Ovary (tissue), 9 donors: ENCODE data around the gene MT2A. TPM values are rescaled to one million over a fixed set of nuclear protein-coding genes. Genes with fewer than 3 reads are reported as not detected.

ENCODE experiments used
- DNase-seq, 5 donors: peaks; one replicate each; pipeline ENCODE4 v3.0.0-alpha.2; 2019 to 2020
- H3K27ac ChIP-seq, 2 donors: fragments of 200-600 bp; one replicate each; pipeline versions ENCODE4 v1.5.1 to v1.8.0; 2019 to 2022
- H3K27me3 ChIP-seq: fragments of 200-600 bp; one replicate; pipeline ENCODE4 v1.8.0; 2022
- H3K36me3 ChIP-seq: fragments of 200-600 bp; sonication (generic); one replicate; pipeline ENCODE4 v1.5.1; 2019
- H3K4me1 ChIP-seq: one replicate; pipeline ENCODE4 v1.8.1; 2013; ENCODE audit warnings: mild to moderate bottlenecking, moderate library complexity; ENCODE audit not compliant: insufficient read depth
- H3K4me3 ChIP-seq: fragments of 200-600 bp; sonication (generic); one replicate; pipeline ENCODE4 v1.5.1; 2017
- H3K9me3 ChIP-seq, 2 donors: fragments of 200-600 bp in 1 of 2; sonication (generic) in 1 of 2; one replicate each; pipeline versions ENCODE4 v1.5.1 to v1.8.1; 2013 to 2019; ENCODE audit warnings: mild to moderate bottlenecking in 1 of 2, moderate library complexity in 1 of 2
- CTCF ChIP-seq, 3 donors: fragments of 450-650 bp in 2 of 3; fragments of 200-600 bp in 1 of 3; IDR thresholded peaks; one replicate each; pipeline versions ENCODE4 v1.5.1 to v1.8.0; 2016 to 2022; ENCODE audit warnings: antibody characterized with exemption in 3 of 3, mild to moderate bottlenecking in 1 of 3
- EP300 ChIP-seq: sonication (generic); formaldehyde crosslinking; IDR thresholded peaks from one replicate; pipeline ENCODE4 v1.6.1; 2017; ENCODE audit warnings: antibody characterized with exemption
- POLR2A ChIP-seq: fragments of 450-650 bp; IDR thresholded peaks from one replicate; pipeline ENCODE4 v1.6.1; 2017; ENCODE audit warnings: antibody characterized with exemption, mild to moderate bottlenecking, moderate library complexity
- WGBS, 3 donors: extraction: QIAGEN DNeasy Blood & Tissue Kit in 1 of 3; methylation state at CpG; one replicate each; pipeline versions ENCODE4 v1.1.5 to v1.1.7; 2013 to 2017; 5-methylcytosine and 5-hydroxymethylcytosine counted together
- intact Hi-C, 4 donors: fragments of 100-400 bp; cut with DNase I; formaldehyde crosslinking; loops; one replicate each; pipeline versions ENCODE4 v1.11.0 to v1.15.1; 2022 to 2023
- polyA plus RNA-seq, 2 donors: library from polyadenylated mRNA; stranded (reverse); fragments of 200-250 nt in 1 of 2; fragments of 350-450 nt in 1 of 2; fragmentation: Illumina TruSeq in 1 of 2; extraction: RNeasy Lipid Tissue Mini Kit (QIAGEN cat#74804) in 1 of 2; gene quantifications; one replicate each; pipeline ENCODE4 v1.2.3, GENCODE V29; 2013 to 2014
- total RNA-seq, 7 donors: library from RNA; depleted of rRNA in 2 of 7; stranded (reverse); fragments of >200 nt in 2 of 7; fragmentation: NEBNext Ultra II Directional in 3 of 7; extraction: Animal tissue kit (Norgen Biotek cat#: 25700) in 3 of 7; gene quantifications; one replicate each; pipeline versions ENCODE4 v1.1.0 to v1.2.4, GENCODE V29; 2016 to 2023
- donor health status: DM: no; HTN: no; CAD: no; lungs with moderate emphysema.
- donor health status: DM: no; HTN: no; CAD: no.
- donor health status: Bipolar disorder and iron deficiency.
- donor health status: DM: yes; HTN: yes; CAD: no.
- donor health status: DM: no; HTN: no; CAD: no.
- donor health status: DM: yes; HTN: yes; CAD: no.

The MT2A gene
- total and polyA plus RNA-seq, 9 donors: 16.1 to 679 (median 136) TPM

GRCh38 chr16:56658327-56658875 lies 50.0 kb downstream of the MT2A start:
- H3K9me3 ChIP-seq: no peaks in the 10 kb centered on the region
- intact Hi-C loops: no loop called here
- no peaks in the 10 kb centered on the region for H3K4me1 ChIP-seq
- WGBS, 3 donors: 17 to 24% (median 20%) methylated on average over 10 of the region's 10 CpGs
- no peaks in the 10 kb centered on the region for H3K27me3 ChIP-seq
- peak overlapping the region; percentile 35 for H3K4me3 ChIP-seq
- H3K27ac ChIP-seq: no peak overlapping the region
- H3K36me3 ChIP-seq: no peaks in the 10 kb centered on the region
- TF ChIP-seq EP300: no peak
- no peak for TF ChIP-seq CTCF (IDR thresholded peaks at IDR 0.05)
- no peak for TF ChIP-seq POLR2A
- peak in 1 of 5 donors; percentile 37 for DNase-seq

Other genes starting within 250 kb of the MT2A start
- gene AMFR, start 183.0 kb upstream of the MT2A start, total RNA-seq: 100 to 1,000 TPM; 103 to 130 (median 116) TPM
- 10 to 100 TPM; 94.1 to 97.8 TPM for gene AMFR, start 183.0 kb upstream of the MT2A start, polyA plus RNA-seq
- 100 to 1,000 TPM in 5 of 7 donors, 10 to 100 TPM in 2; 46.0 to 163 (median 130) TPM for gene NUDT21, start 157.3 kb upstream of the MT2A start, total RNA-seq
- 10 to 100 TPM; 40.8 to 64.7 TPM for gene NUDT21, start 157.3 kb upstream of the MT2A start, polyA plus RNA-seq
- 10 to 100 TPM in 6 of 7 donors, 1 to 10 TPM in 1; 8.1 to 45.2 (median 28.9) TPM for gene OGFOD1, start 157.0 kb upstream of the MT2A start, total RNA-seq
- gene OGFOD1, start 157.0 kb upstream of the MT2A start, polyA plus RNA-seq: 10 to 100 TPM; 12.2 to 36.4 TPM
- gene BBS2, start 88.6 kb upstream of the MT2A start, total RNA-seq: 10 to 100 TPM; 50.4 to 86.2 (median 67.1) TPM
- gene BBS2, start 88.6 kb upstream of the MT2A start, polyA plus RNA-seq: 10 to 100 TPM; 47.9 to 81.0 TPM
- not detected for gene MT4, start 43.5 kb upstream of the MT2A start, total RNA-seq
- not detected for gene MT4, start 43.5 kb upstream of the MT2A start, polyA plus RNA-seq
- gene MT3, start 19.1 kb upstream of the MT2A start, total RNA-seq: 1 to 10 TPM in 3 of 7 donors, under 1 TPM in 1, not detected in 3; 0.53 to 4.8 (median 1.5) TPM
- gene MT3, start 19.1 kb upstream of the MT2A start, polyA plus RNA-seq: 1 to 10 TPM in 1 of 2 donors, under 1 TPM in 1; 0.68 to 1.6 TPM
- 100 to 1,000 TPM in 3 of 7 donors, 10 to 100 TPM in 4; 16.1 to 867 (median 65.3) TPM for gene MT1E, start 17.2 kb downstream of the MT2A start, total RNA-seq
- 10 to 100 TPM; 65.1 to 93.4 TPM for gene MT1E, start 17.2 kb downstream of the MT2A start, polyA plus RNA-seq
- 10 to 100 TPM in 2 of 7 donors, 1 to 10 TPM in 4, under 1 TPM in 1; 0.66 to 23.2 (median 7.4) TPM for gene MT1M, start 24.1 kb downstream of the MT2A start, total RNA-seq
- gene MT1M, start 24.1 kb downstream of the MT2A start, polyA plus RNA-seq: 1 to 10 TPM; 1.4 to 7.9 TPM
- 10 to 100 TPM in 2 of 7 donors, 1 to 10 TPM in 4, not detected in 1; 1.3 to 61.0 (median 7.4) TPM for gene MT1A, start 30.1 kb downstream of the MT2A start, total RNA-seq
- gene MT1A, start 30.1 kb downstream of the MT2A start, polyA plus RNA-seq: 10 to 100 TPM in 1 of 2 donors, 1 to 10 TPM in 1; 1.3 to 13.8 TPM
- gene MT1B, start 43.3 kb downstream of the MT2A start, total RNA-seq: not detected
- not detected for gene MT1B, start 43.3 kb downstream of the MT2A start, polyA plus RNA-seq
- gene MT1F, start 49.4 kb downstream of the MT2A start, total RNA-seq: 10 to 100 TPM in 1 of 7 donors, 1 to 10 TPM in 4, under 1 TPM in 1, not detected in 1; 0.73 to 76.3 (median 2.6) TPM
- 1 to 10 TPM; 3.6 to 4.6 TPM for gene MT1F, start 49.4 kb downstream of the MT2A start, polyA plus RNA-seq
- 1 to 10 TPM in 4 of 7 donors, not detected in 3; 1.0 to 6.9 (median 4.8) TPM for gene MT1G, start 59.5 kb downstream of the MT2A start, total RNA-seq
- 1 to 10 TPM in 1 of 2 donors, under 1 TPM in 1; 1.00 to 3.3 TPM for gene MT1G, start 59.5 kb downstream of the MT2A start, polyA plus RNA-seq
- gene MT1H, start 61.2 kb downstream of the MT2A start, total RNA-seq: under 1 TPM in 1 of 7 donors, not detected in 6; 0.79 TPM
- not detected for gene MT1H, start 61.2 kb downstream of the MT2A start, polyA plus RNA-seq
- gene MT1X, start 73.9 kb downstream of the MT2A start, total RNA-seq: 1,000 to 10,000 TPM in 1 of 7 donors, 100 to 1,000 TPM in 3, 10 to 100 TPM in 3; 30.0 to 1,106 (median 141) TPM
- gene MT1X, start 73.9 kb downstream of the MT2A start, polyA plus RNA-seq: 100 to 1,000 TPM in 1 of 2 donors, 10 to 100 TPM in 1; 10.0 to 185 TPM
- 10 to 100 TPM; 26.1 to 53.9 (median 42.7) TPM for gene NUP93, start 121.5 kb downstream of the MT2A start, total RNA-seq
- gene NUP93, start 121.5 kb downstream of the MT2A start, polyA plus RNA-seq: 10 to 100 TPM; 24.1 to 43.2 TPM